ENCODE measurements around the gene STAT3.

Gene STAT3

DNA sequence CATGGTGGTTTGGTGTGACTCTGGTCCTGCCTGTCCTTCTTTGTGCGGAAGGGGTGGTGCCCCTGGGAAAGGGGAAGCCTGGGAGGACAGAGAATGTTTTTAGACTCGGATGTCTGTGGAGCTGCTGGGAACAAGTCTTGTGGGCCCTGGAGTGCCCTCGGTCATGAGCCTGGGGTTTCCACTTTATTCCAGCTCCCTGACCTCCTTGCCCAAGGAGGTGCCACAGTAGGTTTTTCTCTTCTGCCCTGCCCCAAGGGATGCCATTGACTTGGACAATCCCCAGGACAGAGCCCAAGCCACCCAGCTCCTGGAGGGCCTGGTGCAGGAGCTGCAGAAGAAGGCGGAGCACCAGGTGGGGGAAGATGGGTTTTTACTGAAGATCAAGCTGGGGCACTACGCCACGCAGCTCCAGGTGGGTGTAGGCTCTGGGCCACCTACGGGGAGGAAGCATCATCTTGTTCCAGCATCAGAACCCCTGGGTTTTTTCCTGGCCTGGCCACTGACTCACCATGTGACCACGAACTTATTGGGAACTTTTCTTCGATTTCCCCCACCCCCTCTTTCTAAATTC lies 98.5 kb downstream of the STAT3 start:
- DNase-seq: peak; percentile 37

- DNase-seq: peak; percentile 77
These were observed 99.2 kb downstream of the STAT3 start for GRCh38 chr17:42288803-42289610.

DNA sequence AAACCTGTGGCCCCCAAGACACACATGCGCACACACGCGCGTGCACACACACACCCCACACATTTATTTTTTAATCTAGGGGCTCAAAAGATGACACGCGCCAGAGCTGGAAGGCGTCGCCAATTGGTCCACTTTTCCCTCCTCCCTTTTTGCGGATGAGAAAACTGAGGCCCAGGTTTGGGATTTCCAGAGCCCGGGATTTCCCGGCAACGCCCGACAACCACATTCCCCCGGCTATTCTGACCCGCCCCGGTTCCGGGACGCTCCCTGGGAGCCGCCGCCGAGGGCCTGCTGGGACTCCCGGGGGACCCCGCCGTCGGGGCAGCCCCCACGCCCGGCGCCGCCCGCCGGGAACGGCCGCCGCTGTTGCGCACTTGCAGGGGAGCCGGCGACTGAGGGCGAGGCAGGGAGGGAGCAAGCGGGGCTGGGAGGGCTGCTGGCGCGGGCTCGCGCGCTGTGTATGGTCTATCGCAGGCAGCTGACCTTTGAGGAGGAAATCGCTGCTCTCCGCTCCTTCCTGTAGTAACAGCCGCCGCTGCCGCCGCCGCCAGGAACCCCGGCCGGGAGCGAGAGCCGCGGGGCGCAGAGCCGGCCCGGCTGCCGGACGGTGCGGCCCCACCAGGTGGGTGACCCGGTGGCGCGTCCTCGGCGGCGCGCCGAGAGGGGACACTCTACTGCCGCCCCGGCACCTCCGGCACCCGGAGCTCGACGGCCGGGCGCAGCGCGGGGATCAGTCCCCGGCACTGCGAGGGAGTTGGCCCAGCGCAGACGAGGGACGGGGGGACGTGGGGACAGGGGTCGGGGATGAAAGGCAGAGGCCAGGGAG lies 100.1 kb downstream of the STAT3 start, which contains the start of gene STAT5A:
Gene STAT5A (plus strand): TSS at position 522 of the 826 bp plus-strand sequence. CDS start 914 bp downstream, outside the sequence.
- peak; percentile 85 for DNase-seq

GRCh38 chr17:42287305-42287976 lies 100.8 kb downstream of the STAT3 start:
- peak; percentile 57 for DNase-seq

DNA sequence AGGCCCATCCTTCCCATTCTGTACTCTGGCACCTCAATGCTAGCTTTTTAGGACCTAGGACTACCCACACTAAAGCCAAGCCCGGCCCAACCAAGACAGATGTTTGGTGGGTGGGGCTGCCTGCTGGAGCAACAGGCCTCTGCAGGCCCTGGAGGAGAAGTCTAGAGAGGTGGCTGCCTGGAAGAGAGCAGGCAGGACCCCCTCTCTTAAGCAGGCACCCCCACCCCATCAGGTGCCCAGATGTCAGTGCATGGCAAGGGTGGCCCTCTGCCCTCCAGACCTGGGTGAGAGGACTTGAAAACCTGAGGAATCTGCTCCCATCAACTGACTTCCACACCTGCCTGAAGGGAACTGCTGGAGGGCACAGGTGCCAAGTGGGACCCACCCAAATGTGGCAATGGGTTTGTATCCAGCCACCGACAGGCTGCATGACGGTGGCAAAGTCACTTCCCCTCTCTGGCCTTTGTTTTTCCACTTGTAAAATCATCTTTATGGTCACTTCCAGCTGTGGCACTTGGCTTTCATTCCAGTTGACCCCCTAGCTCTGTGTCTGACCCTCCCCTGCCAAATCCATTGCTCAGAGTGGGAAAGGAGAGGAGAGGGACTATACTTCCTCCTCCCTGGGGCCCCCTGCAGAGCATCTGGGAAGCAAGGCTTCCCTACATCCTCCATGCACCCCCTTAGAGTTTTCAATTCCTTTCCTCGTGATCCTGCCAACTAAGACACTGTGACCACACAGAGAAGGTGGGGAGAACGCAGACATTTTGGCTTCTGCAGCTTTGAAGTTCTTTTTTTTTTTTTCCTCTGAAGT lies 101.6 kb downstream of the STAT3 start:
- no peak for DNase-seq

DNA sequence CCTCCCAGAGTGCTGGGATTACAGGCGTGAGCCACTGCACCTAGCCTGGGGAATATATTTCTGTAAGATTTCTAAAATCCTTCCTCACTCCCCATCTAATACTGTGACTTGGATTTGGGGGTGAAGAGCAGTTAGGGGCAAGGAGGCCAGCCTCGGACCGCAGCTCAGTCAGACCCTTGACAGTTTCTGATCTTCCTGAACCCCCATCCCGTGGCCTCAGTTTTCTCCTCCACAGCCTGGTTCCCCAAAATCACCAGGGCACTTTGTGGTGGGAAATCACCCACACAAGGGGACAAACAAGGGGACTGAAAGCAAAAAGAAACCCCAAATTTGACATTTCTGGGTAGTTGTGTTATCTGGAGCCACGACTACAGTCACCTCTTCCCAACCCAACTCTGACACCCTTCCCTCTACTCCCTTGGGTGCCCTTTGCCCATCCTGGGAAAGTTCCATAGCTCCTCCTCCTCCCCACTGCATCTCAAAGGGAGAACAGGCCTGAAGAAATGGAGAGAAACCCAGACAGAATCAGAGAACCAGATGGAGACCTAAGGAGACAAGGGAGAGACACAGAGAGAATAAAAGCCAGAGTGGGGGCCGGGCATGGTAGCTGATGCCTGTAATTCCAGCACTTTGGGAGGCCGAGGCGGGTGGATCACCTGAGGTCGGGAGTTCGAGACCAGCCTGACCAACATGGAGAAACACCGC lies 102.7 kb downstream of the STAT3 start:
- DNase-seq: no peak

DNA sequence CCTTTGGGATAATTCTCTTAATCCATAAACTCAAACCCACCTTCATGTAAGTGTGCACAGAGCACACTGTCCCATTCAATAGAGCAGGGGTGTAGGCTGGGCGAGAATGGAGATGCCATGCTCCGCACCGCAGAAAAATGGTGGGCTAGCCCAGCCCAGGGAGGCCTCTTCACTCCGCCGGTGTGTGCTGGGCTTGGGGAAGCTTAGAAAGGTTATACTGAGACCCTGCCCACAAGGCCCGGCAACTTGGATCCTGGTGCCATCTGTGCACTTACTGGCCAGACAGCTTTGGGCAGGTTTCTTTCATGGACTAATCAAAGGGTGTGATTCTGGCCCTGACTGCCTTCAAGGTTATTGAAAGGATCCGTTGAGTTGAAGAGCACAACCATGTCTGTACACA lies 103.7 kb downstream of the STAT3 start:
- no peak for DNase-seq

DNA sequence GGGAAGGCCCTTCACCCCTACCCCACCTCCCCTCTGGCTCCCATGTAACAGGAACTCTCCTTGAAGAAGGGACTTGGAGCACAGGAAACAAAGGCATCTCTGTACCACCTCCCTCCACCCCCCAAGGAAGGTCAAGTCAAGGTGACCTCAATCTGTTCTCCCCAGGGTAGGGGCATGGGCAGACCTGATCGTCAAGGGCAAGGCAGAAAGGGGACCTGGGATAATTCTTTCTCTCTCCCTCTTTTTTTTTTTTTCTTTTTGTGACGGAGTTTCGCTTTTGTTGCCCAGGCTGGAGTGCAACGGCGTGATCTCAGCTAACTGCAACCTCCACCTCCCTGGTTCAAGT lies 104.2 kb downstream of the STAT3 start:
- DNase-seq: no peak

DNA sequence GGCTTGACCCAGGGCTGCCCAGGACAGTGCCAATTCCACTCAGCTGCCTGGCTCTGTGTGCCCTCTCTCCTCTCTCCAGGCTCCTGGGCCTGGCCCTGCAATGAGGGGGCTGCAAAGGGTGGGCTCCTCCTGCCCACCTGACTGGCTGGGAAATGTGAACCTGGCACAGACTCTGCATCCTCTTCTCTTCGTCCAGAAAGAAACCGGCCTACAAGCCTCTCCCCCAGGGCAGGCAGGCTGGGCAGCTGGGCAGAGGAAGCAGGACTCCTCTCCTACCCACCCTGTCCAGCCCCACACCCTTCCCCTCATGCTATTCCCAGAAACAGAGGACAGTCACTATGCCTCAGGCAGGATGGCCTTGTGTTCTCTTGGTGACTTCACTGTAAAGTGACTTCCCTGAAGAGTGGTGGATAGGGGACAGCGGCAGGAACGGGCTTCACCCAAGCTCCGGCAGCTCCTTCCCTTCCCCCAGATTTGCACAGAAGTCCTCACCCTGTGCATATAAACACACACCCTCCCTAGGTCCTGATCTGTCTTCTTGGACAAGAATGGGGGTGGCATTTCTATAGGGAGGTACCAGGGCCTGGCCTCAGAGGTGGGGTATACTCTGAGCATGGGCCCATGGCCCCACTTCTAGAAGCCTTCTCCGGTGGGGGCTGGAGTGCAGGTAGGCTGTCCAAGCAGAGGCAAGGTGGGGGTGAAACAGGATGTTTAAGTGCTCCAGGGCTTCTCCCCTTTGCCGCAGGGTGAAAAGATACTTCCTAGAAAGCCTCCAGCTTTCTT lies 104.8 kb downstream of the STAT3 start:
- DNase-seq: no peak

DNA sequence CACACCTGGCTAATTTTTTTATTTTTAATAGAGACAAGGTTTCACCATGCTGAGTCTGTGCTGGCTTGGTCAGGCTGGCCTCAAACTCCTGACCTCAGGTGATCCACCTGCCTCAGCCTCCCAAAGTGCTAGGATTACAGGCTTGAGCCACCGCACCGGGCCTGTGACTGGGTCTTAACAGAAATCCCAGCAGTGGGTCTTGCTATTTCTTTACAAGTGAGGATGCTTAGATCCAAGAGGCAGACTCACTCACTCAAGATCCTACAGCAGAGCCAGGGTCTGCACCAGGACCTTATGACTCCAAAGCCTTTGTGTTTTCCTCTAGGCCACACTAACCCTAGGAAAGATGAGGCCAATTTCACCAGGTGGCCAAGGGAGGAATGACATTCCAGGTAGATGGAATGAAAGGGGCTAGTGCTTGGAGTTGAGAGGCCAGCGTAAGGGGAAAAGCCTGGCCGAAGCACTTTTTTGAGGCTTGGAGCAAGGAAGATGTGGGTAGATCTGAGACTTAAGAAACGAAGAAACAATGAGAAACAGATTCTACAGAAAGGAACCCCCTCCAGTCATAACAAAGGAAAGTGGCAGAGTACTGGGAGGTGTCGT lies 105.7 kb downstream of the STAT3 start:
- no peak for DNase-seq

DNA sequence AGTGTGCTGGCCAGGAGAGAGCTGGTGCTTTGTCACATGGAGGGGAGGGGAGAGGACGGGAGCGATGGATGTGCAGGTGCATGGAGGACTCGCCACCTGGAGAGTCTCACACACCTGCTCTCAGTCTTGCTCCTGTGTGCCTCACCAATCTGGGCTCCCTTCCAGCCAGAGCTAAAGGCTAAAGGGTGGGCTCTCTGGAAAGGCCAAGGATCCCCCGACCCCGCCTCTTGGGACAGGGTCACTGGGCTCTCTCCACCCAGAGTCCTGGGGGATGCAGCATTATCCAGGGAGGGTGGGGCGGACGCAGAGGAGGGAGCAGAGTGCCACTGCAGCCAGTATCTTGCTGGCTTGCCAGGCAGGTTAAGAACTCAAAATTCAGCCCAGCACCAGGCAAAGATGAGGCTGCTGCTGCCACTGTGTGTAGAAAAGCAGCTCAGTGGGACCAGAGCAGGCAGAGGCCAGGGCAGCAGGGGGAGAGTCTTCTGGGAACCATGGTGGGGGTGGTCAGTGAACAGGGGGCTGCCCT lies 106.6 kb downstream of the STAT3 start:
- no peak for DNase-seq

- DNase-seq: no peak
These were observed 108.2 kb downstream of the STAT3 start for GRCh38 chr17:42279776-42280630.

- no peak for DNase-seq
These were observed 110.9 kb downstream of the STAT3 start for GRCh38 chr17:42277342-42277712.

- DNase-seq: peak; percentile 38
These were observed 111.5 kb downstream of the STAT3 start for GRCh38 chr17:42276609-42277341.

DNA sequence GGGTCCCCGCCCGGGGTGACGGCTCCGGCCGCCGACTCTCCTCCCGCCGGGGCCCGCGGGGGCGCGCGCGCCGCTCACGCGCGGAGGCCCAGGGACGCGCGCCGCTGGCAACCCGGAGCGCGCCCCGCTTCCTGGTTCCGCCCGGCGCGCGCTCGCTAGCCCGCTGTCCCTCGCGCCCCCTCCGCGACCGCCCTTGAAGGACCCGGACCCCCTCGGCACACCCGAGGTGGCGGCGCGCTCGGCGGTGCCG lies 112.0 kb downstream of the STAT3 start, which contains the start of gene STAT5B:
Gene STAT5B (minus strand): TSS at position 33 of the 250 bp plus-strand sequence. CDS start 44,264 bp downstream, outside the sequence.
- peak; percentile 74 for DNase-seq

DNA sequence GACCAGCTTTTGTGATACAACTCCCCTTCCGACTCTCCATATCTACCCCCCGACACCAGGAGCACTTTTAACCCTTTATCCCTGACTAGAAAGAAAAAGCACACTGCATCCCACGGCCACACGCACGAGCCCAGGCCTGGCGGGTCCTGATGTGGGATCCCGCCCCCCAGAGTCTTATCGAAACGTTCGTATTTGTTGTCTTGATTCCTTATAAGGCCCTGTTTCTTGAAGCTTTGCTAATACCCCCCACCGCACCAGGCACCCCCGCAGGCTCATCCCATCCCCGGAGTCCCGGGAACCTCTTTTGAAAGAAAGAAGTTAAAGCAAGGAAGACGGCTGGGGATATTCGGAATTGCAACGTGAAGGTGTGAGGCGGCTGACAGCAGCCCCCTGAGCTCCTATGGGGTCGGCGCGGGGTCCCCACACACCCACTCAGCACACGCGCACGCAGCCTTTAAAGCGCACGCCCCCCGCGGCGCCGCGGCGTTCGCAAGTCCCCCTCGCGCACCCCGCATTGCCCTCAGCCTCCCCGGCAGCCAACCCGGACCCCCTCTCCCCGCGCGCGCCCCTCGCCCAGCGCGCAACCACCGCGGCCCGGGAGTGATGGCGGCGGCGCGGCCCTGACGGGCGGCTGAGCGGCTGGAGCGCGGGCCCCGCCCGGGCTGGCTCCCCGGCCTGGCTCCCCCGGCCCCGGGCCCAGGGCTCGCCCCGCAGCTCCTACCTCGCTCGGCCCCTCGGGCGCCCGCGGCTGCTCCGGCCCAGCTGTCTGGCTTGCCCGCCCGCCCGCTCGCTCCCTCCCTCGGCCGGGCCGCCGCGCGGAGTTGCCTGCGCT lies 112.5 kb downstream of the STAT3 start:
- peak; percentile 49 for DNase-seq

- DNase-seq: peak; percentile 27
These were observed 113.3 kb downstream of the STAT3 start for GRCh38 chr17:42274812-42275526.

Measured in CD4-positive, alpha-beta T cell treated with Interleukin-21 for 1 hour (primary cell).